HL-60 (cell line): ENCODE results near the gene TSSK6.

Experiments used
- DNase-seq, 2 experiments: peaks; one replicate each; pipeline ENCODE4 v3.0.0-alpha.2; 2010 to 2020; ENCODE audit warnings: low read depth in 1 of 2, low spot score in 1 of 2
- H3K27ac ChIP-seq: fragments of 250-450 bp; sonication (Bioruptor Pico); replicated peaks from 2 replicates; pipeline ENCODE4 v1.5.1; 2020; ENCODE audit warnings: mild to moderate bottlenecking, moderate library complexity
- H3K27me3 ChIP-seq: fragments of 250-450 bp; sonication (Bioruptor Pico); 2 replicates; pipeline ENCODE4 v1.5.1; 2021; ENCODE audit warnings: mild to moderate bottlenecking, moderate library complexity; ENCODE audit not compliant: insufficient read depth, poor library complexity, severe bottlenecking
- H3K4me3 ChIP-seq: replicated peaks from 2 replicates; pipeline ENCODE4 v1.5.1; 2011; ENCODE audit warnings: mild to moderate bottlenecking, control low read depth, low read length; ENCODE audit not compliant: insufficient read depth
- GABPA ChIP-seq: IDR thresholded peaks from 2 replicates; pipeline ENCODE4 v1.6.1; 2012; ENCODE audit warnings: low read depth
- POLR2AphosphoS5 ChIP-seq: IDR thresholded peaks from 2 replicates; pipeline ENCODE4 v1.6.1; 2012; ENCODE audit warnings: low read depth
- SPI1 ChIP-seq: IDR thresholded peaks from 2 replicates; pipeline ENCODE4 v1.6.1; 2012; ENCODE audit warnings: low read depth, mild to moderate bottlenecking, borderline replicate concordance
- TF ChIP-seq, protein P1 (sequence below): IDR thresholded peaks from one replicate; pipeline ENCODE4 v1.5.1; 2011; ENCODE audit warnings: low read length, control low read depth, inconsistent platforms; ENCODE audit not compliant: insufficient read depth
- TF ChIP-seq, protein P2 (sequence below): IDR thresholded peaks from 2 replicates; pipeline ENCODE4 v1.6.1; 2012; ENCODE audit warnings: low read depth; ENCODE audit not compliant: insufficient replicate concordance

Gene TSSK6

GRCh38 chr19:19548915-19549759 lies 33.8 kb upstream of the TSSK6 start:
- peak; percentile 82 to 89 for DNase-seq
- H3K4me3 ChIP-seq = no peak overlapping the region
- H3K27ac ChIP-seq = peak overlapping the region; percentile 72
- no peak for TF ChIP-seq GABPA
- 0 out of 2 replicates have a peak, but pooled peaks have one; percentile 15 for TF ChIP-seq POLR2AphosphoS5
- H3K27me3 ChIP-seq = no peaks in the 10 kb centered on the region

DNA sequence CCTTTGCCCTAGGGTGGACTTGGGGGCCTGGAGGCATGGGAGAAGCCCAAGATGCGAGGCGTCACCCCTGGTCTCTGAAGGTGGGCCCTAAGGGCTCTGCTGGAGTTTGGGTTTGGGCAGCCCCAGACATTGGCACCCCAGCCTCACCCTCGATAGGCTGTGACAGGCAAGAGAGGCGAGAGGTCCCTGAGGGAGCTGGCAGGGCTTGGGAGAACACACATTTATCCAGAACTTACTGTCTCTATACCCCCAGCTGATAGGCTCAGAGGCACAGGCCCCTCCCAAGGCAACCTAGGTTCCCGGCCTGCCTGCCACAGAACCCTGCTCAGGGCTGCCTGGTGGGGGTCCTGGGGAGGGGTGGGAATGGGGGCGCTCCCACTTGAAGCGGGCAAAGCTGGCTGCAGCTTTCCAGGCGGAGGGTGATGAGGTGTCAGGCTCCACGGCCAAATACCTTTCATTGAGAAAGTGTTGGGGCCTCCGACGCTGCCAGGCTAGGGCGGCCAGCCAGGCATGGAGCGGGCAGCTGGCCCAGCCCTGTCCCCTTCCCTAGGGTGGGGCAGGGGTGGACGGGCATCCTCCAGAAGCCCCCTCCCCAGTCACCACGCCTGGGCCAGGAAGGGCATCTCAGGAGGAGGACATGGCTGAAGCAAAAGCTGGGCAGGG lies 32.5 kb upstream of the TSSK6 start:
- Histone ChIP-seq H3K4me3 (no peak overlapping the region), H3K27me3 (no peaks in the 10 kb centered on the region), H3K27ac (peak overlapping the region; percentile 72; the same call in 1 of the 2 replicates)
- DNase-seq = no peak
- TF ChIP-seq SPI1 = no peak
- no peak for TF ChIP-seq POLR2AphosphoS5
- TF ChIP-seq GABPA = no peak

DNA sequence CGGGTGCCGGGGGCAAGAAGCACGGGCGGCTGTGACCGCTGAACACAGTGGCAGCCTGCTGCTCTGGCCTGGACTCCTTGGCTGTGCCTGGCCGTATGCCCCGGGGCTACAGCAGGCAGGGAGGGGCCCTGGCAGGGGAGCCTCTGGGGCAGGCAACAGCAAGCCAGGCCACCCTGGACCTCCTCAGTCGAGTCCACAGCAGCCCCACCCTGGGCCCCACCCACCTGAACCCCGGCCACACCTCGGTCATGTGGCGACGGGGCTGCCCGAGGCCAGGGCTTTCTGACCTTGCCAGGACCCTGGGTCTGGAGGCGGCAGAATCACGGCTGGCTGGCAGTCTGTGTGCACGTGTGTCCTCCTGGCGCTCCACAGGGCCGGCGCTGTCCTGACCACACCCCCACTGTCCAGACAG lies 31.4 kb upstream of the TSSK6 start:
- H3K27me3 ChIP-seq = no peaks in the 10 kb centered on the region
- H3K4me3 ChIP-seq = no peak overlapping the region
- DNase-seq = no peak
- H3K27ac ChIP-seq = no peak overlapping the region
- TF ChIP-seq, protein P1, sequence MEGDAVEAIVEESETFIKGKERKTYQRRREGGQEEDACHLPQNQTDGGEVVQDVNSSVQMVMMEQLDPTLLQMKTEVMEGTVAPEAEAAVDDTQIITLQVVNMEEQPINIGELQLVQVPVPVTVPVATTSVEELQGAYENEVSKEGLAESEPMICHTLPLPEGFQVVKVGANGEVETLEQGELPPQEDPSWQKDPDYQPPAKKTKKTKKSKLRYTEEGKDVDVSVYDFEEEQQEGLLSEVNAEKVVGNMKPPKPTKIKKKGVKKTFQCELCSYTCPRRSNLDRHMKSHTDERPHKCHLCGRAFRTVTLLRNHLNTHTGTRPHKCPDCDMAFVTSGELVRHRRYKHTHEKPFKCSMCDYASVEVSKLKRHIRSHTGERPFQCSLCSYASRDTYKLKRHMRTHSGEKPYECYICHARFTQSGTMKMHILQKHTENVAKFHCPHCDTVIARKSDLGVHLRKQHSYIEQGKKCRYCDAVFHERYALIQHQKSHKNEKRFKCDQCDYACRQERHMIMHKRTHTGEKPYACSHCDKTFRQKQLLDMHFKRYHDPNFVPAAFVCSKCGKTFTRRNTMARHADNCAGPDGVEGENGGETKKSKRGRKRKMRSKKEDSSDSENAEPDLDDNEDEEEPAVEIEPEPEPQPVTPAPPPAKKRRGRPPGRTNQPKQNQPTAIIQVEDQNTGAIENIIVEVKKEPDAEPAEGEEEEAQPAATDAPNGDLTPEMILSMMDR = no peak
- TF ChIP-seq, protein P2, sequence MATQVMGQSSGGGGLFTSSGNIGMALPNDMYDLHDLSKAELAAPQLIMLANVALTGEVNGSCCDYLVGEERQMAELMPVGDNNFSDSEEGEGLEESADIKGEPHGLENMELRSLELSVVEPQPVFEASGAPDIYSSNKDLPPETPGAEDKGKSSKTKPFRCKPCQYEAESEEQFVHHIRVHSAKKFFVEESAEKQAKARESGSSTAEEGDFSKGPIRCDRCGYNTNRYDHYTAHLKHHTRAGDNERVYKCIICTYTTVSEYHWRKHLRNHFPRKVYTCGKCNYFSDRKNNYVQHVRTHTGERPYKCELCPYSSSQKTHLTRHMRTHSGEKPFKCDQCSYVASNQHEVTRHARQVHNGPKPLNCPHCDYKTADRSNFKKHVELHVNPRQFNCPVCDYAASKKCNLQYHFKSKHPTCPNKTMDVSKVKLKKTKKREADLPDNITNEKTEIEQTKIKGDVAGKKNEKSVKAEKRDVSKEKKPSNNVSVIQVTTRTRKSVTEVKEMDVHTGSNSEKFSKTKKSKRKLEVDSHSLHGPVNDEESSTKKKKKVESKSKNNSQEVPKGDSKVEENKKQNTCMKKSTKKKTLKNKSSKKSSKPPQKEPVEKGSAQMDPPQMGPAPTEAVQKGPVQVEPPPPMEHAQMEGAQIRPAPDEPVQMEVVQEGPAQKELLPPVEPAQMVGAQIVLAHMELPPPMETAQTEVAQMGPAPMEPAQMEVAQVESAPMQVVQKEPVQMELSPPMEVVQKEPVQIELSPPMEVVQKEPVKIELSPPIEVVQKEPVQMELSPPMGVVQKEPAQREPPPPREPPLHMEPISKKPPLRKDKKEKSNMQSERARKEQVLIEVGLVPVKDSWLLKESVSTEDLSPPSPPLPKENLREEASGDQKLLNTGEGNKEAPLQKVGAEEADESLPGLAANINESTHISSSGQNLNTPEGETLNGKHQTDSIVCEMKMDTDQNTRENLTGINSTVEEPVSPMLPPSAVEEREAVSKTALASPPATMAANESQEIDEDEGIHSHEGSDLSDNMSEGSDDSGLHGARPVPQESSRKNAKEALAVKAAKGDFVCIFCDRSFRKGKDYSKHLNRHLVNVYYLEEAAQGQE = no peak
- no peak for TF ChIP-seq SPI1
- no peak for TF ChIP-seq POLR2AphosphoS5
- no peak for TF ChIP-seq GABPA

GRCh38 chr19:19545707-19546106 lies 30.4 kb upstream of the TSSK6 start:
- H3K27ac ChIP-seq = no peak overlapping the region
- DNase-seq = no peak
- TF ChIP-seq, protein P1 = no peak
- TF ChIP-seq, protein P2 = no peak
- no peak for TF ChIP-seq POLR2AphosphoS5
- no peak for TF ChIP-seq GABPA
- H3K4me3 ChIP-seq = no peak overlapping the region
- H3K27me3 ChIP-seq = no peaks in the 10 kb centered on the region
